ENCODE results near the gene DNAJC8.

The DNAJC8 gene

DNA sequence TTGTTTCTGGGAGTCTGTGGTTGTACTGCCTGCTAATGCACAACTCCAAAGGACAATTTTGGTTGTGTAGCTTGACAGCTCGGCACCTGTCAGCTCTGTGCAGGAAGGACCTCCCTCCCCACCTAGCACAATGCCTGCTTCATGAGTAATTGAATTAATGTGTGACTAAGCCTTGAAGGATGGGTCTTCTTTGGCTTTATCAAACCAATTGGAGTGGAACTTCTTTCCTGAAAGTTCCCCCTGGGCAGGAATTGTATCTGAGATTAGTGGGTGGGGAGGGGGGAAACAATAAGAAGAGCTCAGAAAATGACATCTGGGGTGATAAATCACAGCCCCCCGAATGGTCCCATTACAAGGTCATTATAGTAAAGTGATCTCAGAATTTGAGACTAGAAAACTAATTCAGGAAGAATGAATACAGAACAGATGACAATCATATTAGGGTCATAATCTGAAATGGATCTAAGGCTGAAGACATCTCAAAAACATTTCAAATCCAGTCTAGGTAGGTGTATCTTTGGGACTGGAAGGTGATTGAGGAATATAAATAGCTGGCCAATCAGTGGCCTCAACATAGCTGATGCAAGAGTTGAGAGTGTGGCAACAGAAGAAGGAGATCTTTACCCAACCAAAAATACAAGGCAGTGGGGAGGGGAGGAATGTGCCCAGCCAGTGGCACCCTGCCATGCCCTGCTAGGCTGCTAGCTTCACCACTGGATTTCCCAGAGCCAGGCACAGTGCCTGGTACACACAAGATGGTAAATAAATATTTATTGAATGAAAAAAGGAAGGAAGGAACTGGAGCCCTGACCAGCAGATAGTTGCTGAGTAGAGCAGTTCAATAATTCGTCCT, 16.4 kb upstream of the DNAJC8 start:
- peak; percentile 89 for DNase-seq (ENCODE audit: low read depth)

GRCh38 chr1:28248273-28249012, 15.6 kb upstream of the DNAJC8 start:
- DNase-seq (ENCODE audit: low read depth), result peak; percentile 81

DNA sequence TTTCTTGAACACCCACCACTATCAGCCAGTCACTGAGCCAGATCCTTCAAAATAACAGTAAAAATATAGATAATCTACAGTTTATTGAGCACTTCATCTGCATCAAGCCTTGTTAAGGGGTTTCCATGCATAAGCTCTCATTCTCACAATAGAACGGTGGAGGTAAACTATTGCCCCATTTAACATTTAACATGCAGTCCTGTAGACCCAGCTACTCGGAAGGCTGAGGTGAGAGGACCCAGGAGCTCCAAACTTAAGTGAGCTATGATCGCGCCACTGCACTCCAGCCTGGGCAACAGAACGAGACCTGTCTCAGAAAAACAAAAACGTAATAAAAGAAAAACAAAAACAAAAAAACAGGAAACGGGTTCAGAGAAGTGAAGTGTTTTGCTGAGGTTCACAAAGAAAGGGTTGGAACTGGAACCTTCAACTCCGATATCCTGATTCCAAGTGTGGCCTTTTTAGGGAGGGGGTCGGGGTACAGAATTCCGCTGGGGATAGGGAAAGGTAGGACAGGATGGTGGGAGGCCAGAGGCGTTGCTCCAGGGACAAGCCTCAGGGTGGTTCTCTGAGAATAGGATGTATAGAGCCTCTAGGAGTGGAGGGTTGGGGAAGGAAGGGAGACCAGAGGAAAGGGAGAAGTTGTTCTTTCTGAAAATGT, 14.9 kb upstream of the DNAJC8 start:
- DNase-seq (ENCODE audit: low read depth), result no peak

- peak; percentile 29 for DNase-seq (ENCODE audit: low read depth)
Observed at GRCh38 chr1:28246427-28246832, 13.6 kb upstream of the DNAJC8 start.

GRCh38 chr1:28244549-28245251, 11.9 kb upstream of the DNAJC8 start:
- DNase-seq (ENCODE audit: low read depth), result no peak

- no peak for DNase-seq (ENCODE audit: low read depth)
Observed at GRCh38 chr1:28243685-28244311, 11.0 kb upstream of the DNAJC8 start.

DNA sequence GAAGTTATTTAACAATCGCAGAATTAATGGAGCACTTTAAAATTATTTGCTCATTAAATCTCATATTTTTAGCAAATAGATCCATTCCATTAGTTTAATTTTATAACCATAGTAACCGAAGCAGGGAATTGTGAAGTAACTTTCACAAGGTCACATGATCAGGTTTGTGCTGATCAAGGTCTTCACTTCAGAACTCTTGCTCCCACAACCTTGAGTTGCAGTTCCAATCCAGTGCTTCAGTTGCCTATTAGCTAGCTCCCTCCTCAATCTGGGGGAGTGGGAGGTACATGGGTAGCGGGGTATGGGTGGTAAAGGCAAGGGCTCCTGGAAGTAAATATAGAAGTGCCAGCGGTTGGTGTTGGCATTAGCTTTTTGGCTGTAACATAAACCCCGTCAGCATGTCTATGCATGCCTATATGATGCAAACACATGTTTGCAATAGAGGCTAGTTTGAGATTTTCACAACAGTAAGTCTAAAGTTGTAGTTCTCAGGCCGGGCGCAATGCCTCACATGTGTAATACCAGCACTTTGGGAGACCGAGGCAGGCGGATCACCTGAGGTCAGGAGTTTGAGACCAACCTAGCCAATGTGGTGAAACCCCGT, 8.9 kb upstream of the DNAJC8 start:
- no peak for DNase-seq (ENCODE audit: low read depth)

GRCh38 chr1:28240024-28240423, 7.2 kb upstream of the DNAJC8 start:
- DNase-seq (ENCODE audit: low read depth), result no peak

DNA sequence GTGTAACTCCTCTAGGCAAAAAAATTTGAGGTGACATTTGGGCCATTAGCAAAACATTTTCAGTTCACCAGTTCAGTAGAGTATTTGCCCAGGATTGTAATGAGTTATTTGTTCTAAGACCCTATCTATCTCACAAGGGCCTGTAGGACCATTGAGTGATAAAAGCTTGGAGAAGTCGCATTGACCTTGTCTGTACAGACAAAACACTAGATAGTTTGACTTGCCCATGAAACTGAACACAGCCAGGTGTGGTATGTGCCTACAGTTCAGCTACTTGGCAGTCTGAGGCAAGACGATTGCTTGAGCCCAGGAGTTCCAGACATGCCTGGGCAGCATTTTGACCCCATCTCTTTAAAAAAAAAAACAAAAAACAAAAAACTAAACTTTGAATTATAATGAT, 6.2 kb upstream of the DNAJC8 start:
- DNase-seq (ENCODE audit: low read depth), result no peak

DNA sequence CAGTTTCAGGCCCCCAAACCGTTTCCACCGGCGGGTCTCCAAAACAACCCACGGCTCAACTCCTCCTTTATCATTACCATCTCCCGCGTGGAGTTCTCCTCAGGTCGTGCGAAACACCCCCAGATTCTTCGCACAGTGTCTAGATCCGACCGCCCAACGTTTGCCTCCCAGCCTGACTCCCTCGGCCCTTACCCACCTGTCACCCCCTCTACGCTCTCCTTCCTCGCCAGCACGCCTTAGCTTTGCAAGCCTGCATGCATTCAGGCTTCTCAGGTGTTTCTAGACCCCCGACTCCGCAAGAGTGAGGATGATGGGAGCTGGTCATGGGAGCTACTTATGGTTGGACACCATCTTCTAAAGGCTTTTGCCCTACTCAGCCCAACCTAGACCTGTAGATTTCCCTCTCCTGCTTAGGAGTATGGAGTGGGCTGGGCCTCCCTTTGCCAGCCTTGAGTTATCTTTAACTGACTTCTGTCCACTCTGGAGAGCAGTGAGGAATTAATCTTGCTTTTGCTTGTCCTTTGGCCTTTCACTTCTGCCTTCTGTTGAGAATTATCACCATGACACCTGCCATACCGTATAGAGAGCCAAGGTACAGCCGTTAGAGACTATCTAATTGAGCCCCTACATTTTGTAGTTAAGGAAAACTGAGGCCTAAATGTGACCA, 4.0 kb upstream of the DNAJC8 start:
- no peak for DNase-seq (ENCODE audit: low read depth)

- peak; percentile 97 for DNase-seq (ENCODE audit: low read depth)
Observed at GRCh38 chr1:28235755-28236655, 3.2 kb upstream of the DNAJC8 start, which contains the start of gene ATP5IF1. ATP5IF1 (plus strand) TSS chr1:28236124; CDS start chr1:28236184, 60 bp downstream.

DNA sequence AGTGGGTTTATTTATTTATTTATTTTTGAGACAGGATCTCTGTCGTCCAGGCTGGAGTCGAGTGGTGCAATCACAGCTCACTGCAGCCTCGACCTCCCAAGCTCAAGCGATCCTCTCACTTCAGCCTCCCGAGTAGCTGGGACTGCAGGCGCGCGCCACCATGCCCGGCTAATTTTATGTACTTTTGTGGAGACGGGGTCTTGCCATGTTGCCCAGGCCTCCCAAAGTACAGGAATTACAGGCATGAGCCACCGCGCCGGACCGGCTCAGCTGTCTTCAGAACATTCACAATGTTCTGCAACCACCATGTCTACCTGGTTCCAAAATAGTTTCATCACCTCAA, 406 bp upstream of the DNAJC8 start:
- DNase-seq (ENCODE audit: low read depth), result no peak

- no peak for DNase-seq (ENCODE audit: low read depth)
Observed at GRCh38 chr1:28229996-28230395, 2.8 kb downstream of the DNAJC8 start.

DNA sequence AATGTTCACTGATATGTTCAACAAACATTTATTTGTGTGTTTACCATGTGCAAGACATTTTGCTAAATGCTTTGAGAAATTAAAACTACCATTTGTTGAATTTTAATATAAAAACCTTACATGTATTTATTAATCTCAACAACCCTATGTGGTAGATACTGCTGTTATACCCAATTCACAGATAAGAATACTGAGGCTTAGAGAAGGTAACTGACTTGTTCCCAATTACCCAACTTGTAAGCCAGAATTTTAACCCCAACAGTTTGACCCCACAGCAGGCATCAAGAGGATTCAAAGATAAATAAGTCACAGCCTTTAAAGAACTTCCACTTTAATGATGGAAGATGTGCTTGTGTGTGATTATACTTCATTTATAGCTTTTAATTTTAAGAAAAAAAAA, 3.7 kb downstream of the DNAJC8 start:
- no peak for DNase-seq (ENCODE audit: low read depth)

GRCh38 chr1:28213315-28213714, 19.5 kb downstream of the DNAJC8 start:
- DNase-seq (ENCODE audit: low read depth), result no peak

- DNase-seq (ENCODE audit: low read depth), result no peak
Observed at GRCh38 chr1:28209700-28210099, 23.1 kb downstream of the DNAJC8 start.

DNA sequence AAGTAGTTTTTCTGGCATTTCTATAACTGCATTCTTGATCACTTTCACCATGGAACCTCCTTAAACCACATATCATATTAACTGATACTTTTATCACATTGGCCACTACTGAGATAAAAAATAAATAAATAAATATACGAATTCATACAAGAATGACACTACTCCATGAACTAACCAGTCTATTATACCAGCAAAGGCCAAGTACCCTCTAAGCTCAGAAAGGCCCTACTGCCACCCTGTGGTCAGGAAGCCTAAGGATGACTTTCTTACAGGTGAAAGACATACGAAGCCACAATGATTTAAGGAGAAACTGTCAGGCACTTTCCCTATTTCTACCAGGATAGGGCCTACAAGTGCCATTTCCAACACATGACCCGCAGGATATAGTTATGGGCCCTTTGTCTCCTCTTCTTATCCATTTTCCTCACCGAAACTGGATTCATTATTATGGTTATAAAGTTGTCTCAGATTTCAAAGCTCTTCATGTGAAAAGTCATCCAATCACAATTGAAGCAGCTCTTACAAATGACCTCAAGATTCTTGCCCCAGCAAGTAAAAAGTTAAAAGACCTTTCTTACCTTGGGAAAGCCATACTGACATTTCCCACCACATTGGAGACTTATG, 23.9 kb downstream of the DNAJC8 start:
- DNase-seq (ENCODE audit: low read depth), result peak; percentile 55

- no peak for DNase-seq (ENCODE audit: low read depth)
Observed at GRCh38 chr1:28205243-28205642, 27.6 kb downstream of the DNAJC8 start.

DNA sequence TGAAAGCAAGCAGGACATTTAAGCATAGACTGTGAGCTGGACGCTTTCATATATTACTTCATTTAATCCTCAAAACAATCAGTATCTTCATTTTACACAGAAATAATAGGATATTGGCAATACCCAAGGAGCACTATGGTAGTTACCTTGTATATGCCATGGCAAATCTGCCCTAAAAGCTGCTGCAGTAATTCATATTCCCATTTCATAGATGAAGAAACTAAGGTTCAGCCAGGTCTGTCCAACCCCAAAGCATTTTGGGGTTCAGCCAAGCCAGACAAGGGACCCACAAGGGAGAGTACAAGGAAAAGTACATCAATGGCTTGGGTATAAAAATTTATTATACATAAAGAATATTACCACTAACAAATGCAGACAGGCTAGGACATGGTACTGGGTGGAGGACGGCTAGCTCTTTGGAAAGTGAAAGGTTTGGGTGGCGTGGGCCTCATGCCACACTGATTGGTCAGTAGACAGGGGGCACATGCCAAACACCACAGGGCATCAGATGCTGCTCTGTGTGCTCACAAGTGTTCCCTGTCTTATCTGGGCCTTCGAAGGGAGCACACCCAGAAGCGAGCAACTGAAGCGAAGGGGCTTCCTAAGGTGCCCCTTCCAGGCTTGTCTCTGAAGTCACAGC, 32.5 kb downstream of the DNAJC8 start:
- DNase-seq (ENCODE audit: low read depth), result no peak

All from fibroblast of gingiva (primary cell).